ENCODE data around the gene CRYL1. TPM values are rescaled to one million over a fixed set of nuclear protein-coding genes. Genes with fewer than 3 reads are reported as not detected.
A peak's percentile ranks its signal among the peaks of the same experiment; 100 is the strongest.

The CRYL1 gene
- total RNA-seq, 1 experiment from 2014 or later, result 2.9 TPM

- TF ChIP-seq, protein P1, sequence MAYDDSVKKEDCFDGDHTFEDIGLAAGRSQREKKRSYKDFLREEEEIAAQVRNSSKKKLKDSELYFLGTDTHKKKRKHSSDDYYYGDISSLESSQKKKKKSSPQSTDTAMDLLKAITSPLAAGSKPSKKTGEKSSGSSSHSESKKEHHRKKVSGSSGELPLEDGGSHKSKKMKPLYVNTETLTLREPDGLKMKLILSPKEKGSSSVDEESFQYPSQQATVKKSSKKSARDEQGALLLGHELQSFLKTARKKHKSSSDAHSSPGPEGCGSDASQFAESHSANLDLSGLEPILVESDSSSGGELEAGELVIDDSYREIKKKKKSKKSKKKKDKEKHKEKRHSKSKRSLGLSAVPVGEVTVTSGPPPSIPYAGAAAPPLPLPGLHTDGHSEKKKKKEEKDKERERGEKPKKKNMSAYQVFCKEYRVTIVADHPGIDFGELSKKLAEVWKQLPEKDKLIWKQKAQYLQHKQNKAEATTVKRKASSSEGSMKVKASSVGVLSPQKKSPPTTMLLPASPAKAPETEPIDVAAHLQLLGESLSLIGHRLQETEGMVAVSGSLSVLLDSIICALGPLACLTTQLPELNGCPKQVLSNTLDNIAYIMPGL (CRISPR knock-in tag; IDR thresholded peaks at IDR 0.05), result no peak
These were observed 60.3 kb downstream of the CRYL1 start (continued) for GRCh38 chr13:20465218-20465879.

GRCh38 chr13:20462921-20463320 lies 62.7 kb downstream of the CRYL1 start:
- TF ChIP-seq NFATC4 (CRISPR knock-in tag; IDR thresholded peaks at IDR 0.05), result no peak
- POLR2A ChIA-PET, result no interaction called here
- CTCF ChIA-PET, result interaction anchor here (0.6 to 2.2 kb wide), 3 partner anchors 46 to 271 kb away, joined by 3 to 8 read pairs (median 4); no protein-coding TSS in a partner anchor
- no peaks in the 10 kb centered on the region for H3K36me3 Mint-ChIP-seq
- DNase-seq (ENCODE audit: low spot score) (no peak), ATAC-seq (0 out of 2 replicates have a peak, but pooled peaks have one; percentile 28)
- peaks cover 24% of the 10 kb centered on the region for H3K4me1 Mint-ChIP-seq
- H3K27me3 Mint-ChIP-seq (ENCODE audit: low read depth), result no peaks in the 10 kb centered on the region
- peaks cover 8% of the 10 kb centered on the region for H3K9me3 Mint-ChIP-seq
- H3K27ac Mint-ChIP-seq, result no peak overlapping the region
- no peak overlapping the region for H3K4me3 Mint-ChIP-seq

DNA sequence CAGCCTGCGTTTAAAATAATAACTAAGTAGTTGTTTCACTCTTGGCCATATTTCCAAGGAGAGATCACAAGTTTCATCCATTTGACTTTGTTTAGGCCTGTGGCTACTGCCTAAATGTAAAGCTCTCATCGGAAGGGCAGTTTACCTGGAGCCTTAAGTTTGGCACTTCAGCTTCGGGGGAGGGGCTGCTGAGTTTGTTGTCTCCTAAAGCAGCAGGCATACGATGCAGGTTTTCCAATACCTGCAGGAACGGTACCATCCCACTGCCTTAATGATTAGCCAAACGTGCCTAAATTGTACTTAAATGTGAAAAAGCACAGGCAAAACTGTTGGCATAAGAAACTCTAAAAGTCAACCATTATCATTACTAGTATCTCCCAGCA lies 63.1 kb downstream of the CRYL1 start:
- H3K27ac Mint-ChIP-seq, result no peak overlapping the region
- CTCF ChIA-PET, result interaction anchor here (0.6 to 2.2 kb wide), 3 partner anchors 47 to 271 kb away, joined by 3 to 8 read pairs (median 4); no protein-coding TSS in a partner anchor
- H3K36me3 Mint-ChIP-seq, result no peaks in the 10 kb centered on the region
- H3K9me3 Mint-ChIP-seq, result peaks cover 8% of the 10 kb centered on the region
- H3K27me3 Mint-ChIP-seq (ENCODE audit: low read depth), result no peaks in the 10 kb centered on the region
- ATAC-seq (peak; percentile 47; the same call in 1 of the 2 replicates), DNase-seq (ENCODE audit: low spot score) (no peak)
- no peak for TF ChIP-seq STAT6 (CRISPR knock-in tag; conservative IDR thresholded peaks at IDR 0.05; ENCODE audit: low read depth)
- no peak for TF ChIP-seq TEAD4 (CRISPR knock-in tag; IDR thresholded peaks at IDR 0.05)
- TF ChIP-seq PRRX2 (CRISPR knock-in tag; IDR thresholded peaks at IDR 0.05), result no peak
- TF ChIP-seq, protein P2, sequence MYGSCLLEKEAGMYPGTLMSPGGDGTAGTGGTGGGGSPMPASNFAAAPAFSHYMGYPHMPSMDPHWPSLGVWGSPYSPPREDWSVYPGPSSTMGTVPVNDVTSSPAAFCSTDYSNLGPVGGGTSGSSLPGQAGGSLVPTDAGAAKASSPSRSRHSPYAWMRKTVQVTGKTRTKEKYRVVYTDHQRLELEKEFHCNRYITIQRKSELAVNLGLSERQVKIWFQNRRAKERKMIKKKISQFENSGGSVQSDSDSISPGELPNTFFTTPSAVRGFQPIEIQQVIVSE (CRISPR knock-in tag; IDR thresholded peaks at IDR 0.05; ENCODE audit: borderline replicate concordance), result no peak
- TF ChIP-seq, protein P3, sequence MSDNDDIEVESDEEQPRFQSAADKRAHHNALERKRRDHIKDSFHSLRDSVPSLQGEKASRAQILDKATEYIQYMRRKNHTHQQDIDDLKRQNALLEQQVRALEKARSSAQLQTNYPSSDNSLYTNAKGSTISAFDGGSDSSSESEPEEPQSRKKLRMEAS (CRISPR knock-in tag; IDR thresholded peaks at IDR 0.05), result no peak
- TF ChIP-seq JAZF1 (CRISPR knock-in tag; IDR thresholded peaks at IDR 0.05), result no peak
- TF ChIP-seq KAT7 (CRISPR knock-in tag; IDR thresholded peaks at IDR 0.05; ENCODE audit: borderline replicate concordance), result no peak
- no peak for TF ChIP-seq ZSCAN18 (CRISPR knock-in tag; IDR thresholded peaks at IDR 0.05)
- no peak for TF ChIP-seq GRHL2 (CRISPR knock-in tag; IDR thresholded peaks at IDR 0.05; ENCODE audit: insufficient replicate concordance, severe bottlenecking)
- TF ChIP-seq NR3C1 (CRISPR knock-in tag; conservative IDR thresholded peaks at IDR 0.05; ENCODE audit: low read depth), result no peak
- TF ChIP-seq MLX (CRISPR knock-in tag; IDR thresholded peaks at IDR 0.05), result no peak
- no peak for TF ChIP-seq FOXP4 (CRISPR knock-in tag; IDR thresholded peaks at IDR 0.05)
- TF ChIP-seq ATF1 (CRISPR knock-in tag; IDR thresholded peaks at IDR 0.05), result no peak
- TF ChIP-seq, protein P1 (CRISPR knock-in tag; IDR thresholded peaks at IDR 0.05), result no peak
- TF ChIP-seq IRF1 (CRISPR knock-in tag; IDR thresholded peaks at IDR 0.05), result no peak
- no peak overlapping the region for H3K4me3 Mint-ChIP-seq
- POLR2A ChIA-PET, result no interaction called here
- H3K4me1 Mint-ChIP-seq, result peaks cover 24% of the 10 kb centered on the region

All from WTC11 (cell line).